ENCODE results near the gene SMAD6. TPM values are rescaled to one million over a fixed set of nuclear protein-coding genes. Genes with fewer than 3 reads are reported as not detected.

SMAD6 gene
- total and polyA plus RNA-seq, 2 donors (not counting 1 experiment from before 2014, with no cell fraction given) = 0.03 to 0.37 TPM

DNA sequence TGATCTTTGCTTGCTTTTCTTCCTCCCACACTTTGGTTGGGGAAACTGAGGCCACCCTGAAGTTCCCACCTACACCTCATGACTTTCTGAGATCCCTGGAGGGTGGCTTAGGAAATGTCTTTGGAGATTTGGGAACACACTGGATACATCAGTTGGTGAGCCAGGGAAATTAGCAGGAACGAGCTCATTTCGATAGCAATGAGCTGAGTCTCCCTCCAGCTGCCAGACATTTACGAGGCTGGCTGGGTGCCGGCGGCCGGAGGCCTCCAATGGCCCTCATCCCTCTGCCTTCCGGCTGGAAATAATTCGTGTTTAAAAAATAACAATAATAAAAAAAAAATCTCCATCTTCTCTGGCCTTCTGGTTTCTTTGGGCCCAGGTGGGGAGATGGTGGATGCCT, 38.8 kb downstream of the SMAD6 start:
- WGBS (ENCODE audit: insufficient coverage) = 90% methylated on average over 2 of the region's 8 CpGs

GRCh38 chr15:66741646-66742045, 39.6 kb downstream of the SMAD6 start:
- H3K79me2 ChIP-seq (ENCODE audit: control insufficient read depth, insufficient read depth, low read length) = no peaks in the 10 kb centered on the region
- POLR2A ChIA-PET = no interaction called here
- no peak overlapping the region for H3K9ac ChIP-seq (ENCODE audit: low read length)
- Mint-ChIP-seq H3K27me3 (peaks cover 3% of the 10 kb centered on the region), H3K4me1 (no peaks in the 10 kb centered on the region), H3K9me3 (ENCODE audit: insufficient read depth) (no peaks in the 10 kb centered on the region), H3K27ac (no peak overlapping the region), H3K4me3 (no peak overlapping the region)
- WGBS (ENCODE audit: insufficient coverage) = 94% methylated on average over 2 of the region's 5 CpGs
- TF ChIP-seq EZH2 (IDR thresholded peaks at IDR 0.05; ENCODE audit: borderline replicate concordance, insufficient read depth, low read depth, low read length, poor library complexity, severe bottlenecking) = no peak
- TF ChIP-seq, protein P1, sequence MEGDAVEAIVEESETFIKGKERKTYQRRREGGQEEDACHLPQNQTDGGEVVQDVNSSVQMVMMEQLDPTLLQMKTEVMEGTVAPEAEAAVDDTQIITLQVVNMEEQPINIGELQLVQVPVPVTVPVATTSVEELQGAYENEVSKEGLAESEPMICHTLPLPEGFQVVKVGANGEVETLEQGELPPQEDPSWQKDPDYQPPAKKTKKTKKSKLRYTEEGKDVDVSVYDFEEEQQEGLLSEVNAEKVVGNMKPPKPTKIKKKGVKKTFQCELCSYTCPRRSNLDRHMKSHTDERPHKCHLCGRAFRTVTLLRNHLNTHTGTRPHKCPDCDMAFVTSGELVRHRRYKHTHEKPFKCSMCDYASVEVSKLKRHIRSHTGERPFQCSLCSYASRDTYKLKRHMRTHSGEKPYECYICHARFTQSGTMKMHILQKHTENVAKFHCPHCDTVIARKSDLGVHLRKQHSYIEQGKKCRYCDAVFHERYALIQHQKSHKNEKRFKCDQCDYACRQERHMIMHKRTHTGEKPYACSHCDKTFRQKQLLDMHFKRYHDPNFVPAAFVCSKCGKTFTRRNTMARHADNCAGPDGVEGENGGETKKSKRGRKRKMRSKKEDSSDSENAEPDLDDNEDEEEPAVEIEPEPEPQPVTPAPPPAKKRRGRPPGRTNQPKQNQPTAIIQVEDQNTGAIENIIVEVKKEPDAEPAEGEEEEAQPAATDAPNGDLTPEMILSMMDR (IDR thresholded peaks at IDR 0.05) = no peak
- no peaks in the 10 kb centered on the region for H3K4me1 ChIP-seq (ENCODE audit: control insufficient read depth in 2 of 2, insufficient read depth in 2 of 2, low read length in 2 of 2)
- intact Hi-C loops (cut with micrococcal nuclease) = no loop called here
- DNase-seq (no peak), ATAC-seq (ENCODE audit: low read depth) (no peak)
- no peak overlapping the region for H3K4me2 ChIP-seq (replicated peaks; ENCODE audit: low read depth, low read length, poor library complexity, severe bottlenecking)
- CTCF ChIA-PET = no interaction called here
- no peaks in the 10 kb centered on the region for H3K36me3 ChIP-seq (replicated peaks in 1 of 2; ENCODE audit: control extremely low read depth in 1 of 2, control insufficient read depth in 1 of 2, extremely low read depth in 1 of 2, insufficient read depth in 2 of 2, low read length in 1 of 2)
- no peaks in the 10 kb centered on the region for H3K9me3 ChIP-seq (ENCODE audit: control extremely low read depth in 1 of 3, control insufficient read depth in 2 of 3, insufficient read depth in 1 of 3, low read length in 2 of 3)
- no peak overlapping the region for H3K4me3 ChIP-seq (ENCODE audit: control extremely low read depth in 1 of 5, extremely low read depth in 1 of 5, insufficient read depth in 1 of 5, low read depth in 2 of 5, low read length in 4 of 5)
- H2AFZ ChIP-seq (ENCODE audit: insufficient read depth, low read depth, low read length, poor library complexity, severe bottlenecking) = no peak overlapping the region
- no peaks in the 10 kb centered on the region for H4K20me1 ChIP-seq (ENCODE audit: control insufficient read depth, insufficient read depth, low read length, poor library complexity, severe bottlenecking)
- H3K27me3 ChIP-seq (replicated peaks in 1 of 4; ENCODE audit: control extremely low read depth in 1 of 4, control insufficient read depth in 3 of 4, insufficient read depth in 4 of 4, low read length in 3 of 4) = peaks cover 0 to 6% (median 0%) of the 10 kb centered on the region in 4 experiments
- H3K27ac ChIP-seq (ENCODE audit: low read length in 2 of 2) = no peak overlapping the region

More for the DNA sequence above, 38.8 kb downstream of the SMAD6 start:
- H3K4me1 Mint-ChIP-seq = no peaks in the 10 kb centered on the region
- H3K9me3 Mint-ChIP-seq (ENCODE audit: insufficient read depth) = no peaks in the 10 kb centered on the region
- CTCF ChIA-PET = no interaction called here
- Histone ChIP-seq H3K4me2 (replicated peaks; ENCODE audit: low read depth, low read length, poor library complexity, severe bottlenecking) (no peak overlapping the region), H4K20me1 (ENCODE audit: control insufficient read depth, insufficient read depth, low read length, poor library complexity, severe bottlenecking) (no peaks in the 10 kb centered on the region), H3K27me3 (replicated peaks in 1 of 4; ENCODE audit: control extremely low read depth in 1 of 4, control insufficient read depth in 3 of 4, insufficient read depth in 4 of 4, low read length in 3 of 4) (peaks cover 0 to 3% (median 0%) of the 10 kb centered on the region in 4 experiments), H2AFZ (ENCODE audit: insufficient read depth, low read depth, low read length, poor library complexity, severe bottlenecking) (no peak overlapping the region), H3K9ac (ENCODE audit: low read length) (no peak overlapping the region), H3K4me1 (ENCODE audit: control insufficient read depth in 2 of 2, insufficient read depth in 2 of 2, low read length in 2 of 2) (no peaks in the 10 kb centered on the region), H3K9me3 (ENCODE audit: control extremely low read depth in 1 of 3, control insufficient read depth in 2 of 3, insufficient read depth in 1 of 3, low read length in 2 of 3) (no peaks in the 10 kb centered on the region), H3K27ac (ENCODE audit: low read length in 2 of 2) (no peak overlapping the region), H3K36me3 (replicated peaks in 1 of 2; ENCODE audit: control extremely low read depth in 1 of 2, control insufficient read depth in 1 of 2, extremely low read depth in 1 of 2, insufficient read depth in 2 of 2, low read length in 1 of 2) (no peaks in the 10 kb centered on the region), H3K79me2 (ENCODE audit: control insufficient read depth, insufficient read depth, low read length) (no peaks in the 10 kb centered on the region), H3K4me3 (ENCODE audit: control extremely low read depth in 1 of 5, extremely low read depth in 1 of 5, insufficient read depth in 1 of 5, low read depth in 2 of 5, low read length in 4 of 5) (no peak overlapping the region)
- DNase-seq = no peak
- no peak for TF ChIP-seq EZH2 (IDR thresholded peaks at IDR 0.05; ENCODE audit: borderline replicate concordance, insufficient read depth, low read depth, low read length, poor library complexity, severe bottlenecking)
- TF ChIP-seq, protein P1 (IDR thresholded peaks at IDR 0.05) = no peak
- H3K27ac Mint-ChIP-seq = no peak overlapping the region
- peaks cover 3% of the 10 kb centered on the region for H3K27me3 Mint-ChIP-seq
- ATAC-seq (ENCODE audit: low read depth) = no peak
- H3K4me3 Mint-ChIP-seq = no peak overlapping the region
- POLR2A ChIA-PET = no interaction called here
- intact Hi-C loops (cut with micrococcal nuclease) = no loop called here
